Loucy (cell line): Measurements from ENCODE around the gene KCNS1.

Experiments used
- CTCF ChIP-seq: fragments of 200-600 bp; sonication (generic); conservative IDR thresholded peaks from 2 replicates; pipeline ENCODE4 v1.5.1; 2014; ENCODE audit warnings: mild to moderate bottlenecking, antibody characterized with exemption, low read length
- EZH2phosphoT487 ChIP-seq: fragments of 200-600 bp; IDR thresholded peaks from 2 replicates; pipeline ENCODE4 v1.6.1; 2018; ENCODE audit warnings: antibody characterized with exemption, mild to moderate bottlenecking, moderate library complexity, borderline replicate concordance

- no peak for TF ChIP-seq CTCF
- no peak for TF ChIP-seq EZH2phosphoT487
Observed at GRCh38 chr20:45100563-45101245, at the start of gene KCNS1.
